Hematopoietic multipotent progenitor cell treated with erythropoietin and hydrocortisone succinate and interleukin-3 and kit ligand, for 4 days (in vitro differentiated cells): ENCODE data around the gene ZNF507.
"Not testable (repeated sequence)": the region's sequence is repeated elsewhere in the genome, so short reads cannot be mapped to it uniquely, and the experiment has no call there.

Source experiments
- DNase-seq: peaks from one replicate; pipeline ENCODE4 v3.0.0-alpha.2; 2015

The ZNF507 gene

DNA sequence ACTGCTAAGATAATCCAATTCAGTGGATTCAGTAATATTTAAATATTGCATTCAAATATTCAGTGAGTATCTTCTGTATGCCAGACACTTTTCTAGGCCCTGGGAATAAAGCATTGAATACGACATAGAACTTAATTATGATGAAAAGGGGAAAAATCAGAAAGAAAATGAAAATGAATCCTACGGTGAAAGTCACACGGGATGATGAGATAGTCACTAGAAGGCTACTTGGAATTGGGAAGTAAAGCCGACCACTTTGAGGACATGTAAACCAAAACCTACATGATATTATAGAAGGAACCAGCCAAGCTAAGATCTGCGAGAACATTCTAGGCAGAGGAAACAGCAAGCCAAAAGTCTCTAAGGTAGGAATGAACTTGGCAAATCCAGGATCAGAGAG lies 70.3 kb downstream of the ZNF507 start:
- DNase-seq: no peak

DNA sequence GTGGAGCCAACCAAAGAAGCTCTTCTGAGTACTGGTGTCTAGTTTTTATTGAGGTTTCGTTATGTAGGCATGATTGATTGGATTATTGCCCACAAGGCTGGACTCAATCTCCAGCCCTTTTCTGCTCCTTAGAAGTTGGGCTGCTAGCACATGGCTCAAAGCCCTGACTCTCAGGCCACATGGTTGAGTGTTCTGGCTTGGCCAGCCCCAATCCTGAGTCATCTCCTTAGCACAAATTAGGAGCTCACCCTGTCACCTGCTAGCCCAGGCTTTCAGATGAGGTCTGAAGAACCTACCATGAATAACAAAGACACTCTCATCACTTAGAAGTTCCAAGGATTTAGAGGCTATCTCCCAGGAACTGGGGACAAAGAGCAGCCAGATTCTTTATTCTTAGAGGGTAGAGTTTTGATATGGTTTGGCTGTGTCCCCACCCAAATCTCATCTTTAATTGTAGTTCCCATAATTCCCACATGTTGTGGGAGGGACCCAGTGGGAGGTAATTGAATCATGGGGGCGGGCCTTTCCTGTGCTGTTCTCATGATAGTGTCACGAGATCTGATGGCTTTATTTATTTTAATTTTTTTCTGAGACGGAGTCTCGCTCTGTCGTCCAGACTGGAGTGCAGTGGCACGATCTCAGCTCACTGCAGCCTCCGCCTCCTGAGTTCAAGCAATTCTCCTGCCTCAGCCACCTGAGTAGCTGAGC lies 71.5 kb downstream of the ZNF507 start:
- no peak for DNase-seq

DNA sequence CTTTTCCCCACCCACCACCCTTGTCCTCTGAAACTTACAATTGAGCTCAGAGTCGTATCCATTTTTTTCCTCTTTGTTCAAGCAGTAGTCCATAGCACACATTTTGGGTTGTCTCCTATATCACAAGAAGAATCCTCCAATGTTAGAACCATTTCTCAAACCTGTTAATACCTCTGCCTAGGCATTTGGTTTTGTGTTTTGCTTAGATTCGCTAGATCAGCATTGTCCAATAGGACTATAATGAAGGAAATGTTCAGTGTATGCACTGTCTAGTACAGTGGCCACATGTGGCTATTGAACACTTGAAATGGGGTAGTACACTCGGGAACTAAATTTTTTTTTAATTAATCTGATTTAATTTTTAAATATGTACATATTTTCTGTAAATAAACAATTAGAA lies 72.7 kb downstream of the ZNF507 start:
- no peak for DNase-seq

DNA sequence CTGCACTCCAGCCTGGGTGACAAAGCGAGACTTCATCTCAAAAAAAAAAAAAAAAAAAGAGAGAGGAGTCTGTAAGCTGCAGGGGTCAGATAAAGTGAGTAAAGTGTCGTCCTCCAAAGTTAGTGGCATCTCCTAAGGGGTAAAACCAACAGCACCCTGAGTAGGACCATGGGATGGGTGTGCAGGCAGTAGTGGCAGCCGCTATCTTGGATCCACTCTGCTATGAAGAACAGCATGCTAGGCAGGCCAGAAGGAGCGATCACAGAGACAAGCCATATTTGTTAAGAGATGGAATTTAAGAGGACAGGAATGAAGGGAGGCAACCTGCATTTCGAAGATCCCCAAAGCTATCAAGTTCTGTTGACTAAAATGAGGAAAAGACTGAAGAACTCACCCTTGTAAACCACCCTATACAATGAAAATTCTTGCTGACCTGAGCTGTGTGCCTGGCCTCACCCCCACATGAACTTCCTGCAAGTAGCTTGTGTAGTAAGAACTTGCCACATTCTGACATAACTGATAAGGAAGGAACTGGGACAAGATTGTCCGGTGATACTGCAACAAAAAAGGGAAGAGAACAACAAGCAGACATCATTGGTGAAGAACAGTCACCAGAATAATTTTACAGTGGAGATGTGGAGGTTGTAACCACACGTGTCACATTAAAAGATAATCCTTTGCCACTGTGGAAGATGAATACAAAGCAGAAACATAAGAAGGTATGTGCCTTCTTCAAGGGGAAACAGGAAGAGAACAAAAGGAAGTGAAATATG lies 76.4 kb downstream of the ZNF507 start:
- DNase-seq: peak; percentile 86

DNA sequence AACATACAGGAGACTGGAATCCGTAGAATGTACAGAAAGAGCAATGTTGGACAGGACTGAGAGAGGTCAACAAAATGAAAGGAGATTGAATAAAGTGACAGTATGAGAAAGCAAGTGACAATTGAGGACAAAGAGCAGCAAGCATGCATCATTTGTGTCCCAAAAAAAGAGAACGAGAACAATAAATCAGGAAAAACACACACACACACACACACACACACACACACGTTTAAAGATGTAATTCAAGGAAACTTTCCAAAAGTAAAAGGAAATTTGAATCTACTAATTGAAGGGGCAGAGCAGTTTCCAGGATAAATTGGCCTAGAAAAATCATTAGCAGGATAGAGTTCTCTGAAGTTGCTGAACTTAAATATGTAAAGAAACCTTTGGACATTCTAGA lies 77.0 kb downstream of the ZNF507 start:
- no peak for DNase-seq

DNA sequence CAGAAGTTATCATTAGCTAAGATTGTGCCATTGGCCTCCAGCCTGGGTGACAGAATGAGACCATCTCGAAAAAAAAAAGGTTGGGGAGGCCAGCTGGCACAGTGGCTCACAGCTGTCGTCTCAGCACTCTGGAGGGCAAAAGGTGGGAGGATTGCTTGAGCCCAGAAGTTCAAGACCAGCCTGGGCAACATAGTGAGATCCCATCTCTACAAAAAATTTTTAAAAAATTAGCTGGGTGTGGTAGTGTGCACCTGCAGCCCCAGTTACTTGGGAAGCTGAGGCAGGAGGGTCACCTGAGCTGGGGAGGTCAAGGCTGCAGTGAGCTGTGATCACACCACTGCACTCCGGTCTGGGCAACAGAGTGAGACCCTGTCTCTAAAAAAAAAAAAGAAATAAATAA lies 78.5 kb downstream of the ZNF507 start:
- DNase-seq: not testable (repeated sequence)

DNA sequence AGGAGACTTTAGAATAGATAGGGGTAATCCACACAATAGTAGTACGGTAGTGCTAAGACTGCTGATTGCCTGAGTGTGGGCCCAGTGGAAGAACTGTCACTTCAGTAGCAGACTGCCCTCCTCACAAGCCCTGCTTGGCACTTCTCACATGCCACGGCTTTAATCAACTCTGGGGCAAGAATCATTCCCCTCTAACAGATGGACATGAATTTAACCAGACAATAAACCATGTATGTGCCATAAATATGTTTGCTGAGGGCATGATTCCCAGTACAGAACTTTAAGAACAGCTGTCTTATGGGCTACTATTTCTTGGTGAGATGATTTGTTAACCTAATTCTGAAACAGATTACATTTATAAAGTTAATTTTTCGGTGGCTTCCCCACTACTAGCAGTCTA lies 82.1 kb downstream of the ZNF507 start:
- DNase-seq: no peak

DNA sequence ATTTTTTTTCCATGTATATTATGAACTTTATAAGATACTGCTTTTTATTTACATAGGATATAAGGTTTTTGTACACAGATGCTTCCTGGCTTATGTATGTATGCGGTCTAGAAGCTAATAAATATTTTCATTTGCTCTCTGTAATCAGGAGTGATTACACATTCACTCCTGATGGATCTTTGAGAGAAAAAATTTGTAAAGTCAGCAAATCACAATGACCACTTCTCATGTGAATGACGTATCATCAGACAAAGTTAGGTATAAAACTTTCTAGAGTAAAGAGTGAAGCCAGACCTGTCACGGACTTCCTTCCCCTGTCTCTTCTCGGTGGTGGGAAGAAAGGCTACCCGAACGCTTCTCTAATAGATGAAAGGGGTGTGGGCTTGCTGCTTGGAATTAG lies 91.3 kb downstream of the ZNF507 start:
- no peak for DNase-seq

DNA sequence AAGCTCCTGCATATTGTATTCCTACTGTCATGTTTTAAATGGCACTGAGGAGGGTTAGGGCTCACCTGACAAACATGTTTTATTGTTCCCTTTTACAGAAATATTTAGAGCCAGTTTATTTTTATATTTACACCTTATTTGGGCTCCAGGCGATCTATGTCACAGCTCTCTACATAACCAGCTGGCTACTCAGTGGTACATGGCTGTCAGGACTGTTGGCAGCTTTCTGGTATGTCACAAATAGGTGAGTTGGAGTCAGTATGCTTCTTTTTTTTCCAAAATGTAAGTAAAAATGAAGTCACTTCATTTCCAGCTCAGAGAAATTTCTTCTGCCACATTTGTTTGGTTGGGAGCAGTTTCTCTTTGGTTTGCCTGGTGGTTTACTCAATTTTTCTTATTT lies 91.7 kb downstream of the ZNF507 start:
- DNase-seq: no peak
